ENCODE measurements around the gene NCKAP5.

The NCKAP5 gene

GRCh38 chr2:133012847-133013734, 555.2 kb downstream of the NCKAP5 start:
- no peak for TF ChIP-seq EGR1 (IDR thresholded peaks at IDR 0.05)
- no peak for TF ChIP-seq RAD21 (IDR thresholded peaks at IDR 0.05; ENCODE audit: low read depth)
- no peak for TF ChIP-seq TCF12 (IDR thresholded peaks at IDR 0.05; ENCODE audit: low read depth)
- TF ChIP-seq TAF1 (IDR thresholded peaks at IDR 0.05; ENCODE audit: low read depth), result no peak

GRCh38 chr2:133004623-133005022, 563.6 kb downstream of the NCKAP5 start:
- TF ChIP-seq ZBTB7A (IDR thresholded peaks at IDR 0.05; ENCODE audit: low read depth), result no peak

DNA sequence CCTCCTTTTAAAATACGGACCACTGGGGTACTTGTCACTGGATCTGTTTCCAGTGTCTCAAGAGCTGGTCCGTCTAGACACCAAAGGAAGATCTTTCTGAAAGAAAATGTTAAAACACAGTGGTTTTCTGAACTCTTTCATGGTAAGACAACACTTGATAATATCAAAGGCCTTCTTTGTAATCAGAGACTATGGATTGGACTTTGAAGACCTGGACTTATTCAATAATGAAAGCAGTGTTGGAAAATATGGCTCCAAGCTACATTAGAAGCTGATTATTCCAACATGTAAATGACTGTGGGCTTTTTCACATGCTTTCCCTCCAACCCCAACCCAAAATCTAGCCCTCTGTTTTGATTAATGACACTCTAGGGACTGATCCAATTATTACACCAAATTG, 568.8 kb downstream of the NCKAP5 start:
- TF ChIP-seq NFIC (IDR thresholded peaks at IDR 0.05), result no peak
- TF ChIP-seq, protein P1, sequence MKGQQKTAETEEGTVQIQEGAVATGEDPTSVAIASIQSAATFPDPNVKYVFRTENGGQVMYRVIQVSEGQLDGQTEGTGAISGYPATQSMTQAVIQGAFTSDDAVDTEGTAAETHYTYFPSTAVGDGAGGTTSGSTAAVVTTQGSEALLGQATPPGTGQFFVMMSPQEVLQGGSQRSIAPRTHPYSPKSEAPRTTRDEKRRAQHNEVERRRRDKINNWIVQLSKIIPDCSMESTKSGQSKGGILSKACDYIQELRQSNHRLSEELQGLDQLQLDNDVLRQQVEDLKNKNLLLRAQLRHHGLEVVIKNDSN (IDR thresholded peaks at IDR 0.05), result no peak
- TF ChIP-seq EP300 (IDR thresholded peaks at IDR 0.05; ENCODE audit: borderline replicate concordance), result no peak
- no peak for TF ChIP-seq CEBPB (IDR thresholded peaks at IDR 0.05)
- TF ChIP-seq EGR1 (IDR thresholded peaks at IDR 0.05), result no peak
- TF ChIP-seq YY1 (IDR thresholded peaks at IDR 0.05; ENCODE audit: low read depth), result no peak
- TF ChIP-seq FOXM1 (IDR thresholded peaks at IDR 0.05; ENCODE audit: borderline replicate concordance, low read depth), result no peak
- no peak for TF ChIP-seq ZBTB7A (IDR thresholded peaks at IDR 0.05; ENCODE audit: low read depth)
- TF ChIP-seq REST (IDR thresholded peaks at IDR 0.05; ENCODE audit: low read depth), result no peak
- no peak for TF ChIP-seq RAD21 (IDR thresholded peaks at IDR 0.05; ENCODE audit: low read depth)
- no peak for TF ChIP-seq TAF1 (IDR thresholded peaks at IDR 0.05; ENCODE audit: low read depth)

DNA sequence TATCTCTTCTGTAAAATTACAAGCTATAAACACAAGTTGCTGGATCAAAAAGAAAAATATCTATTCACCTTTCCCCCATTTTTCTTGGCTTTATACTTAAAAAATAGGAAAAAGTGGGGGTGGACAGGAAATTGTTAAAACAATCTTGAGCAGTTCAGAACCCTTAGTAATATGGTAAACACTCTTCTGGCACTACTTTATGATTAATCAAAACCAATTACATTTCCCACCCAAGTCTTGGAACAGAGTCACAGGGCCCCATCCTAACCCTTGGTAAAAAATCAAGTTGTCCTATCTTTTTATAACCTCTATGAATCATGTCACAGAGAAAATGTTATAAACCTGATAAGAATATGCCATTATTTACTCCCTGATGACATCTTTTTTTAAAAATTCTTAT, 570.0 kb downstream of the NCKAP5 start:
- TF ChIP-seq CEBPB (IDR thresholded peaks at IDR 0.05) (no peak), CREB1 (IDR thresholded peaks at IDR 0.05; ENCODE audit: low read depth) (no peak), TAF1 (IDR thresholded peaks at IDR 0.05; ENCODE audit: low read depth) (no peak), TCF12 (IDR thresholded peaks at IDR 0.05; ENCODE audit: low read depth) (no peak), REST (IDR thresholded peaks at IDR 0.05; ENCODE audit: low read depth) (no peak), ZBTB7A (IDR thresholded peaks at IDR 0.05; ENCODE audit: low read depth) (no peak), FOXM1 (IDR thresholded peaks at IDR 0.05; ENCODE audit: borderline replicate concordance, low read depth) (no peak), MAX (IDR thresholded peaks at IDR 0.05) (no peak), EP300 (IDR thresholded peaks at IDR 0.05; ENCODE audit: borderline replicate concordance) (no peak), EGR1 (IDR thresholded peaks at IDR 0.05) (no peak), RAD21 (IDR thresholded peaks at IDR 0.05; ENCODE audit: low read depth) (no peak), TEAD4 (IDR thresholded peaks at IDR 0.05) (no peak), NFIC (IDR thresholded peaks at IDR 0.05) (no peak)
- TF ChIP-seq, protein P1 (IDR thresholded peaks at IDR 0.05), result no peak

GRCh38 chr2:132991471-132992045, 576.7 kb downstream of the NCKAP5 start:
- no peak for TF ChIP-seq RAD21 (IDR thresholded peaks at IDR 0.05; ENCODE audit: low read depth)

DNA sequence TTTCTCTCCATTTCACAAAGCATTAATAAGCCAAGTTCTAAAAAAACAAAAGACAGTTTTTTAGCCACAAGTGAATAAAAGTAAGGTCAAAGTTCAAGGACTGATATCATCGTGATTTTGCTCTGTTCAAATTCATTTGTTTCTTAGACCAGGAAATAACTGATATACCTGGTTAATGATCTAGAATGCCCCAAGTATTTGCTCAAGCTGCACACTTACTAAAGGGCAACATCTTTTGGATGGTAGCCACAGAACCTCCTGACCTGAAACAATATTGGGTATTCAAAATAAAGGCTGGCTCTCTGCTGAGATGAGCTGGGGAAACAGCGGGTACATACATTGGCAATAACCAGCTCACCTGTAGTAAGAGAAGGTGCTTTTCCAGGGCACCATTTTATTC, 583.5 kb downstream of the NCKAP5 start:
- TF ChIP-seq CREB1 (IDR thresholded peaks at IDR 0.05; ENCODE audit: low read depth), result no peak
- no peak for TF ChIP-seq YY1 (IDR thresholded peaks at IDR 0.05; ENCODE audit: low read depth)
- TF ChIP-seq REST (IDR thresholded peaks at IDR 0.05; ENCODE audit: low read depth), result no peak
- TF ChIP-seq EGR1 (IDR thresholded peaks at IDR 0.05), result no peak
- TF ChIP-seq, protein P1 (IDR thresholded peaks at IDR 0.05), result no peak
- TF ChIP-seq TEAD4 (IDR thresholded peaks at IDR 0.05), result no peak
- no peak for TF ChIP-seq ZBTB7A (IDR thresholded peaks at IDR 0.05; ENCODE audit: low read depth)
- TF ChIP-seq RAD21 (IDR thresholded peaks at IDR 0.05; ENCODE audit: low read depth), result no peak
- TF ChIP-seq TCF12 (IDR thresholded peaks at IDR 0.05; ENCODE audit: low read depth), result no peak
- TF ChIP-seq TAF1 (IDR thresholded peaks at IDR 0.05; ENCODE audit: low read depth), result no peak
- no peak for TF ChIP-seq CEBPB (IDR thresholded peaks at IDR 0.05)
- TF ChIP-seq NFIC (IDR thresholded peaks at IDR 0.05), result no peak
- no peak for TF ChIP-seq MAX (IDR thresholded peaks at IDR 0.05)
- TF ChIP-seq FOXM1 (IDR thresholded peaks at IDR 0.05; ENCODE audit: borderline replicate concordance, low read depth), result no peak
- TF ChIP-seq EP300 (IDR thresholded peaks at IDR 0.05; ENCODE audit: borderline replicate concordance), result no peak
